Right kidney (tissue), 1 donor: ENCODE results near the gene CHN2.
"Not testable (repeated sequence)": the region's sequence is repeated elsewhere in the genome, so short reads cannot be mapped to it uniquely, and the experiment has no call there.

Experiments used
- DNase-seq: peaks from one replicate; pipeline ENCODE4 v3.0.0-alpha.2; 2016

The CHN2 gene

DNA sequence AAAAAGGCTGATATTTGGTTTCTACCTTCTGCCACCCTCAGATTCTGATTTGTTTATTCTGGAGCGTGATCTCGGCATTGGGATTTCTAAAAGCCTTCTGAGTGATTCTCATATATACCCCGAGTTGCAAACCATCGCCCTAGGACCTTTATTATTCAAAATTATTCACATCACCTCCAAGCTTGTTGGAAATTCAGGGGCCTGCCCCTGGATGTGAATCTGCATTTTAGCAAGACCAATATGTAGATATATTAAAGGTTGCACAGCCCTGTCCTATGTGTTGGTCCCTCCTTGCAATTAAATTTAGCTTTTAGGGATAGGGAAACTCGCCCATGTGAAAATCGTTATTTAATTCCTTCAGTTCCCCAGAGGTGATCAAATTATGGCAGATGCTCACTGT, 9.0 kb upstream of the CHN2 start:
- DNase-seq: no peak

DNA sequence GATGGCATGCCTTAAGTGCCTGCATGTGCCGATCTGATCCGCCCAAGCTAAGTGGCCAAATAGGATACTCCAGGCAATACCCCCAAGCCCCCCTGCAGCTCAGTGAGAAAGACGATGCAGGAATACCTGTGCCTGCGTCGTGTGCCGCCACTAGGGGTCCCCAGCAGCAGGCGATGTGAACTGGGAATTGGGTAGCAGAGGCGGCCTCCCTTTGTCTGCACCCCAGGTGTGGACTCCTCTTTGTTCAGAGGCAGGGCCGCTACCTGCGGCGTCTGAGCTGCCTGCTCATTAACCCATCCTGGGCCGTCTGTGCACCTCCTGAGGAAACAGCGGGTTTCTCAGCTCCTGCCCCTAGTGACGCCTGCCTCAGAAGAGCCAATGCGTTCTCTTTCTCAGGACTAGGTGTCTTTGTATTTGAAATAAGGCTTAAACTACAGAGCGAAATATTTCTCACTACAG, 4.8 kb upstream of the CHN2 start:
- DNase-seq: peak; percentile 68

DNA sequence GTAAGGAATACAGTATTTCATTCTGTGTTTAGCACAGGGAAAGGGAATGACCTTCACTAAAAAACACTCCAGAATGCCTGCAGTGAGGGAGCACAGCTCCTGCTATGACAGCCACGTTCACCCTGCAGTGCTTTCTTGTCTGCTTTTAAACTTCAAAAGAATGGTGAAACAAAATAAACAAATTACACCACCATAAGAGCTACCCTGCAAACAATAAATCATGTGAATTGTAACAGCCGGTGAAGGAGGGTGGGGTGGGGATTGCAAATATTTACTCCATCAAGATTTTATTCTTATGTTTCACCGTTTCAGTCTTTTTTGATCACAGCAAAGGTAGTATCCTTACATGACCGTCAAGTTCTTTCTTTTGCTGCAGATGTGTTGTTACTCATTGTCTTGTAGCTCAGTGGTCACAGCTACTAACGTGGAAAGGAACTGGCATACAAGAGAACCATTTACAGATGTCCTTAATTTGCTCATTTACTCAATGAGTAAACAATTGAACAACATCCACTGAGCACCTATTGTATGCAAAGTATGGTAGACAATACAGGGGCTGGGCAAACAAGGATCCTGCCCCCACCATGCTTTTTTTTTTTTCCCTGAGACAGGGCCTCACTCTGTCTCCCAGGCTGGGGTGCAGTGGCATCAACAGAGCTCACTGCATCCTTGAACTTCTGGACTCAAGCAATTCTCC, 4.1 kb upstream of the CHN2 start:
- no peak for DNase-seq

DNA sequence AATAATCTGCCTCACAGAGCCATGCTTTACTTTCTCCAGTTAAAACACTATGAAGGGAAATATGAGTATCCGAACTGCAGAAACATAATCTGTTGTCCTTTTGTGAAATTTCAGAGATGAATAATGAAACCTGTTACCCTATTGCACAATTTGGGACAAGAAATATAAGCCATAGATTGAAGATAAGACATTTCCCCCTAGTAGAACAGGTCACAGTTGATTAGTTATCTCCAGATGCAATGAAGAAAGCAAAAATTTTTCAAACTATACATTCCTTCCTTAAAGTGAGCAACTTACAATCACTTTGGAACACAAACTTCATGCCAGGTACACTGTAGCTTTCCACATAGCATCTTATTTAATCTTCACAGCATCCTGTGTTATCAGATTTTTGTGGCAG, 2.3 kb upstream of the CHN2 start:
- no peak for DNase-seq

DNA sequence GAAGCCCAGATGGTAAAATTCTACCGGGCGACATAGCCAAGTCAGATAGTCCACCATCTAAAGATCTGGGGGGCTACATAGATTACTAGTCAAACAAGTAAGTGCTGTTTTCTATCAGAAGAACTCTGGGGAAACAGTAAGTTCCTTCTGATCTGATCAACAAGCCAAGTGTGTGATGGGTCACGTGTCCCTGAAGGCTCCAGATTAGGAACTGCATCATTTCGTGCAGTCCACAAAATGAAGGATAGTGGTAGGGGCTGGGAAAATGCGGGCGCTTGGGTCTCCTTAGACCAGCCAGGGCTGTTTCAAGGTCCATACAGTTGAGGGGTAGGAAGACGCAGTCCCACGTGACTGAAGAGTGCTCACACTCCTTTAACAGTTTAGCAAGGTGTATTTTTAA, 1.8 kb upstream of the CHN2 start:
- no peak for DNase-seq

DNA sequence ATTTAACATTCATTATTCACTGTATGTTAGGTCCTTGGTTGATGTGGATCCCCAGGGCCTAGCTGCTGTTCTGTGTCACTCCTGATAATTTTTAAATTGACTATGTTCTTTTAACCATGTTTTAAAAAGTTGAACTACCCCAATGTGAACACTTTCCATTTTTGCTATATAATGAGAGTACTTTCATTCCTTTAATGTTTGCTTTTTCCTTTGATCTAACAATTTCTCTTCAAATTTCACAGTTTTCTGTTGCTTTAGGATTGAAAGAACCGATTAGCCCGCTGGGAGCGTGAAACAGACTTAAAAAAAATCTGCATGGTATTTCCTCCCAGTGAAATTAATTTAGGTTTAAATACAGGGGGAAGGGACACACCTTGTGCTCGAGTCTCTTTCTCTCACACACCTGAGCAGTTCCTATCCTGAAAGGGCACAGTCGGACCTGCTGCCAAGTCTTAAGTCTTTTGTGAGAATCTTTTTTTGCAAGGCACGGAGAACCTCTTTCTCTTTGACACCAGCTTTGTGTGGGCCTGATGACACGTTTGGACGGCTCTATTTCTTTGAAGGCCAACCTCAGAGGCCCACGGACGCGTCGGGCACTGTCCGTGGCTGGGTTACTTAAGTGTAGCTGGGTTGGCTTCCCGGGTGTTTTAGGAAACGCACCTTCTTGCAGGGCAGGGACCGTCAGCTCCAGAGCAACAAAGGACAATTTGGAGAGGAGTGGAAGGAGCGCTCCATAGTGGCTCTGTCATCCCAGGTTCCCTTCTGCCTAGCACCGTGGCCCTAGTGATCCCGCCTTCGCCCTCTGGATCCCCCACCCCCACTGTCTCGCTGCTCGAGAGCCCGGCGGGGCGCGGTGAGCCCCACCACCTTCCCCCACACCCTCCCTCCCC, 1.0 kb upstream of the CHN2 start:
- peak; percentile 56 for DNase-seq

DNA sequence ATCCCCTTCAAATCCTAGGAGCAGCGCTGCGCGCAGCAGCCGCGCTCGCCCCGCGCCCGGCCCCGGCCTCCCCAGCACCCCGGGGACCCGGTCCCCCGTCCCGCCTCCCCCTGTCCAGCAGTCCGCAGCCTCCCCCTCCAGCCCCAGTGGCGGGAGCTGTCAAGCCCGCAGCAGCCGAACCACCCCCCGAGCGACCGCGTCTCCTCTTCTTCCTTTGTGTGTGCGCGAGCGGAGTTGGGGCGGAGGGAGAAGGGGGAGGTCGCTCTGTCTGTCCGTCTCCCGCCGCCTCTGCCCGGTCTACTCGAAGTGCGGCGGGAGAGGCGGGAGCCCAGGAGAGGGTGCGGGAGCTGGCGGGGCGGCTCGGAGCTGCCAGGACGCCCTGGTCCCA, 375 bp upstream of the CHN2 start:
- DNase-seq: no peak

DNA sequence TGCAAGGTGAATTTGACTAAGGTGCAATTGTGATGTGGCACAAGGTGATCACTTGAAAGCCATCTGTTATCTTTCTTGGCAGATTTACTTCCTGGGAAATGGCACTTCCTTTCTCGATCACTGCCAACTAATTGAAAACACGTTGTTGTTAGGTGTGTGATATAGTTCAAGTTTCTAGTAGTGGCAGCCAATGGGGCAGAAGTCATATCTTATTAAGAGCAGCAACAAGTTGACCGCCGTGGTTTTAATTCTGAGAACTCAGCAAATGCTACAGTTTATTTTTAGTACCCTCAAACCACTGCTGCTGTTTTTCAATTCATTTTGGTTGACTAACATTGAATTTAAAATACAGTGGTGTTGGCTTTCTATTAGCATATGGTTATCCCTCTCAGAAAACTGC, 1.6 kb downstream of the CHN2 start:
- DNase-seq: no peak

DNA sequence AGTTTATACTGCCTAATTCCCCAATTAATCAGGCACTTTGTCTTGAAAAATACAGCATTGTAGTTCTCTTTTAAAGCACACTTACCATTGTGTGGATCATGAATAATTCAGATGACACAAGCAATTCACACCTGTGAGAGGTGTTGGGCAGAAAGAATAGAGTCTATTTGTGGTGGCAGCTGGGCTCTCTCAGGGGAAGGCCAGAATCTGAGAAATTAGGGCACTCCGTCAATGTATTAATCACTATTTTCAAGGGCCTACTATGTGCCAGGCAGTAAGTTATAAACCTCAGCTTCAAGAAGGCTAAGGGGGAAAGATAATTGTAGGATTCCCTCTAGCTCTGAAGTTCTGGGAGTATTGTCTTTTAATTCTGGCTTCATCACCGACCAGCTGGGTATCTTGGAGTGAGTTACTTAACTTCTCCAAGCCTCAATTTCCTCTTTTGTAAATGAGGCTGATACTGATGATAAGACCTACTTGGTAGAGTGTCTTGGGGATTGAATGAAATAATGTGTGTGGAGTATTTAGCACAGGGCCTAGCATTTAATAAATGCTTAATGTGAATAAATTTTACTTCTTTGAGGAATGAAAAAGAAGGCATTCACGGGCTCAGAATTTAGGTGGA, 2.5 kb downstream of the CHN2 start:
- no peak for DNase-seq

DNA sequence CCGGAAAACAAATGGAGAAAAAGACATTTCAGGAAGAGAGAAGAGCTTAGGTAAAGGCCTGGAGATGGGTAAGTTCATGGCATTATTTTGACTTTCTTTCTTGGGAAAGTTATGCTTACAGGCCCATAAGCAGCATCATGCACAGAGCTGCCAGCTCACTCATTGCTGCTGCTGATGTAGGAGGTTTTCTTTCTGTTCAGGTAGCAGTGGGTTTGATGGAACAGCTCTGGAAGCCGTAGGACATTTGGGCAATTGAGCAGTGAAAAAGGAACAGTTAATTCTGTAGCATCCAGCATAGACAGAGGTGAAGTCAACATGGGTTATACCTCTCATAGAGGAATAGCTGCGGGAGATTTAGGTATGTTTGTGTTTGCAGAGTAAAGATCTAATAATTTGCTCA, 3.3 kb downstream of the CHN2 start:
- no peak for DNase-seq

DNA sequence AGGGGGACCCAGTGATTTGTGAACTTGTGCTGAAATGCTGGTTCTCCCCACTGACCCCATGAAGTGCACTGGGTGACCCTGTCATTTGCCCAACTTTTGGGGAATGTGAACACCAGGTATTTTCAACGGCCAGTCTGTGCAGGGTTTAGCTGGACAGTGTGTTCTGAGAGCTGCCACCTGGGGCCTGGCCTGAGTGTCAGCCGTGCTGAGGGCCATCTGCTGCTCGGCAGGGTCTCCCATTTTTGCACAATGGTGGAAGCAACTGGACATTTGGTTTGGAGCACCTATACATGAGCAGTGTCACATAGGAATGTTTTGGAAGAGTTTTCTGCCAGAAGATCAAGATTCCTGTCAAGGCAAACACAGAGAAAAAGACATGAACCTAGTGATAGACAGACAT, 5.2 kb downstream of the CHN2 start:
- DNase-seq: no peak

DNA sequence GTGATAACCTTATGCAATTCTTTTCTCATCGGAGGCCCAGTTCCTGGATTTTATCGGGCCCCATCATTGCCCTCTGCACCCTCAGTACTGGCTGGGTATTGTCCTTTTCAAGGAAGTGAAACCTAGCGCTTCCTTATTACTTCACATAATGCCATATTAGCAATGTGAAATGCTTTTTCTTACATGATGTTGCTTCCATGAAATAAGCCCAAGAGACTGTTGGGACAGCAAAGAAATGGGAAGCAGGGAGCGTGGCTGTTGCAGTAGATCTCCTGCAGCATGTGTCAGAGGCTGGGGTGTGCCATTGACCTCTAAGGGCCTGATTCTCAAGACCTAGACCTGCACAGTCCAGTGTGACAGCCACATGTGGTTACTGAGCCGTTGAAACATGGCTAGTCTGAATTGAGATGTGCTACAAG, 8.1 kb downstream of the CHN2 start:
- no peak for DNase-seq

DNA sequence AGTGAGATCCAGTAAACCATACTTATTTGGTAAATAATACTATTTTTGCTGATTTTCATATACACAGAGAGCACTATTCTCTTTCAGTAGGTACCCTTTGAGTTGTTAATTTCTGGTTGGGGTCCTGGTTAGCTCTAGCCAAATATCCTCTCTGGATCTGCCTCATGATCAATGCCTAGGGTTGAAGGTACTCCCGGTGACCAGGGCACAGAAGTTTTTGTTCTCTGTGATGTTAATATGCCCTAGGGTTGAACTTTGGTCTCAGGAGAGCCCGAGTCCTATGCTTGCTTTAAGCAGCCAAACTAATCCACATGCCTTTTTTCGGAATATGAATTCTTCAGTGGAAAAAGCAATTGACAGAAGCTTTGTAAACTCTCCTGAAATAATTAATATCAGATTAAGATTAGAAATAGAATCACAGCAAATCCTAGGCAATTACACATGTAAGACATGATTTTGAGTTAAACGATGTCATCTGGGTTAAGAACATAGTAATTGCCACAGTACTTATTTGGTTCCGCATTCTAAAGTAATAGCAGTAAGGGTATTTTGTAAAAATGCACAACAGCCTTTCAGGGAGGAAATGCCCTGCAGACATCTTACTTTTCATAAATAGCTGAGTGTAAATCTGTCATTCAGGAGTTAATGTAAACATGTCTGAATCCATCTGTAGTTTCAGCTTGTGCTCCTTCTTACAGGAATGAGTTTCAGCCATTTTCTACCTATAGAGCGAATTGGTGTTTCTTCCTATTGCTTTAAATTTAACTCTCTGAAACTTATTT, 10.1 kb downstream of the CHN2 start:
- DNase-seq: no peak

DNA sequence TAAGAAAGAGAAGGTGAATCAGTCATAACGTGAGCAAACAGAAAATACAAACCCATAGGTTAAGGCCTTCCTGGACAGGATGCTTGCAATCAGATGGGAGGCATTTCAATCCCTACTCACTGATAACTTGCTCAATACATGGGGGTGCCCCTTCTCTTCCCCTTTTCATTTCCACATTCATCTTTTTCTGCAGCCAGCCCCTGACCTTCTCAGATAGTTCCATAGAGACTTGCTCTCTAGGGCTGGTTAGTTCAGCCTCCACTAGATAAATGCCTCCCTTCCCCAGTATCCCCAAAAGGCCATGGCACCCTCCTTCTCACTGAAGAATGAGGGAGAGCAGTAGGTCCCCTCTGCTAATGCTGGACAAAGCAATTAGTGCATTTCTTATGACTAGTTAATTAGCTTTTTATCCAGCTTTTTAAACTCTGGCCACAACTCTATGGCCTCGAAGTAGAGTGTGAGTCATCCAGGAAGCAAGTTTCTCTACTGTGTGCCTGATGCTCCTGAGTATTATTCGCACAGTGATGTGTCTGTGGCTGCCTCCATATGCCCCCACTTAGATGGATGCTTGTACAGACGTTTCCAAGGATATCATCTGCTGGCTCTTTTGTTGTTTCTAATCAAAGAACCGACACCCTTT, 12.7 kb downstream of the CHN2 start:
- DNase-seq: no peak

DNA sequence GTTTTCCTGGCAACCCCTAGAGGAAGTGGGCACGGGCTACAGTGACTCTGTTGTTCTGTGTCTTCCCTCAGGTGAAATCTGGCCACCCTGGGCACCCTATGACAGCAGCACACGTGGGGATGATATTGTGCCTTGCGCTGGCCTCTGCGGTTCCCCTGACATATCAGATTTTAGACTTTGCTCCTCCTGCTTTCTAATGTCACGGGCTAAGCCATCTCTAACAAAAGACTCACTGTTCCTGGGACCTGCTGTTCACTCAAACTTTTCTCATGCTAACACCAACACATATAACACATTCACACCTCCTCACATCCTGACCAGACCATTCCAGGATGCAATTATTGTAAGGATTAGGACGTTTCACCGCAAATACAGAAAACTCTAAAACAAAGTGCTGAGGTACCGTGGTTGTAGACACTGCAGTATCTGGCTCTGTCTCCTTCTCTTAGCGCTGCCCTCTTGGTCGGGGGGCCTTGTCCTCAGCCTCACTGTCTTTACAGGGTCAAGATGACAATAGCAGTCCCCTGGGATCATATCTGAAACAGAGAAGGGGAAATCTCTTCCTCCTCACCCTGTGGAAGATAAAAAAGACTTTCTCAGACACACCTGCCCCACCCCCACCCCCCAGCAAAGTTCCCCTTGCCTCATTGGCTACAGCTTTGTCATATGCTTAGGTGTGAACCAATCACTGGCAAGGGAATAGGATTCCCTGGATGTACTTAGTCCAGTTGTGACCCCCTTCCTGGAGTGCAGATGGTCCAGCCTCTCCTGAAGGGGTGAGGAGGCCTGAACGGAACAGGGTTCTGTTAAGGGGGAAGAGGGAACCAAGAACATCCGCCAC, 14.1 kb downstream of the CHN2 start:
- no peak for DNase-seq

DNA sequence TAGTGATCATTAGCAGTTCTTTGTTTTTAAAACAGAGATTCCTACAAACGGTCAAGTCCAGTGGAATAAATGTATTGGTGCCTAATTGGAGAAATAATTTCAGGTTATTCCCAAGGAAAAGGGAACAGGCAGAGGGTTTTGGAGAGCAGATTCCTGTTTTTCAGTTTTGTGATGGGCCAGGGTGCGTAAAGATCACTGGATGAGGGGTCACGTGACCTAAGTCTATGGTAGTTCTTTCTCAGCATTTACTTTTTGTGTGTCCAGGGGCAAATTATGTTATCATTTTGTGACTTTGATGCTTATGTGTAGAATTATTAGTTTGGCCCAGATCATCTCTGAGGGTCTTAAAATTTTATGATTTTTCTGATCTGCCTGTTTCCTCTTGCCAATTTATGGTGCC, 15.2 kb downstream of the CHN2 start:
- no peak for DNase-seq

DNA sequence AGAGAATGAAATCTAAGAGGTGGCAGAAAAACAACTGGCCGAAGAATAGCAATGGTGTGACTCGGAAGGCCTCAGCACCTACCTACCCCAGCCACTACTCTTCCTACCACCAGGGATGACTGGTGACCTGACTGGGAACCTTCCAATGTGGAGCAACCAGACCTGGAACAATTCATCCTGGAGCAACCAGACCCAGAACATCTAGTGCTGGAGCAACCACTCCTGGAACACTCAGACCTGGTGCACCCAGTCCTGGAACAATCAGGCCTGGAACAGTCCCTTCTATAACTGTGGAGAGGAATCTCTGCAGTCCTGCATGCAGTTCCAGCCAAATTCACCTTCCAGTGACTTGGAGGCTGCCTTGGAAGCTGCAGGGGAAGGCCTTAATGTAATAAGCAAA, 18.2 kb downstream of the CHN2 start:
- not testable (repeated sequence) for DNase-seq

DNA sequence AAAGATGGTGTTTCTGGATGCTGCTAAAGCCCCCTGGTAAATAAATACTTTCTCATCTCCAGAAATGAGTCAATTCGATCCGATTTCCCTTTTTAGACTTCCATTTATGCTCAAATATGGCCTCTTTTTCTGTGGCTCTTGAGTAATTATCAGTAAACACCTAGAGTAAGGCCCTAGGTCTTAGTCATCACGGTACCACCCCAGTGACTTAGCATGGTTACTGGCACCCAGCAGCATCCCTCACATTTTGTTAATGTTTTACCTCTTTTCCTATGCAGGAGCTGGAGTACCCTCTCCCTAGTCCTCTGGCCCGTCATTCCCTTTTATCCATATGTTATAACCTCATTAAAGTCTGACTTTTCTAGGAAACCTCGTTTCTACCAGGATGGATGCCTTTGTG, 19.5 kb downstream of the CHN2 start:
- no peak for DNase-seq

DNA sequence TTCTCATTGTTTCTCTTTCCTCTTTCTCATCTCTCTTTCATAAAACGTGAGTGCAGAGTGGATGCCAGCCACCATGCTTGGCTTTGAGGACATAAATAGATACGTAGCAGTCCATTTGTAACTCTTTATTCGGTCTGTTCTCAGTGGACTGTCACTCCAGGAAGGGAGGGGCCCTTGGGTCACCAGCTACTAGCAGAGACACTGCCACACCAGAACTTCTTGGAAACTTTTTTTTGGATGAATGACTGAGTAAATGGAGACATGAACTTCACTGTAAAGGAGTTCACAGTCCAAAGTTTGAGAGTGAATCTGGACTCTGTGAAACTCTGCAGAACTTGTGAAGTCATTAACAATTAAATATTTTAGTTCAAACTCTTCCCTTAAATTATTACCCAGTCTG, 20.2 kb downstream of the CHN2 start:
- no peak for DNase-seq

DNA sequence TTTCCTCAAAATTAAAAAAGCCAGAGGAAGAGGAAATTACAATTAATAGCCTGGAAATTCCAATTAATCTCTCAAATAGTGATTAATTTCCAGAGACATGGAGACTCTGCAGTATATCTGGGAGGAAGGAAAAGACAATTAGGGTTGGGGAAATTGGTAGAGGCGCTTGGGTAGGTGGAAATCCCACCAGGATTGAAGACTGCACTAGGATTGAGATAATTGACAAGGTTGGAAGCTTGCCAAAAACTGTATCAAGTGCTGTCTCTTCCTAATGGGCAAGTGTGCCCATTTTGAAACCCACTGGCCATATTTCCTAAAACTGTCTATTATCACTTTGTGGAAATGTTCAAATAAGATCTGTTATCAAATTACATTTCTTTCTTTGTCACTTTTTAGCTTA, 21.6 kb downstream of the CHN2 start:
- DNase-seq: no peak

DNA sequence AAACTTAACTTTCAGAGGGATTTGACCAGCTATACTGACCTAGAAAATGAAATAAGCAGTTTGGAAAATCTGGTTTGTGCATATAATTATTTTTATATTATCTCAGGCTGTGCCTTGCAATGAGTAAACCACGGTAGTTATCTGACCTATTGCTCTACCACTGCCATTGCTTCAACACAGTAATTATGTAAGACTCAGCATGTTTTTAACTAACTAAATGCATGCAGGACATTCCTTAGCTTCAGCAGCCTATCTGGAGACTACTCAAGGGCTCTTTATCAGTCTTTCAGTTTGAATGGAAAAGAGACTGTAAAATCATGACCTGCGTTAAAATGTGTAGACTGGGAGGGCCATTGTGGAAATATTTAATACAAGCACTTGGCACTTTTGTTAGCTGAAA, 22.5 kb downstream of the CHN2 start:
- DNase-seq: no peak
